Lower lobe of right lung (tissue), 2 donors: ENCODE results near the gene MEGF11. TPM values are rescaled to one million over a fixed set of nuclear protein-coding genes. Genes with fewer than 3 reads are reported as not detected.

ENCODE experiments used
- ATAC-seq, 2 donors: fragments of 200-7000 bp; cut with Tn5 transposase; one replicate each; pipeline ENCODE4 v1.9.1; 2020 to 2022; ENCODE audit warnings: mild to moderate bottlenecking in 2 of 2, moderate library complexity in 2 of 2
- DNase-seq: peaks from one replicate; pipeline ENCODE4 v3.0.0-alpha.2; 2020
- H3K27ac ChIP-seq: fragments of 200-600 bp; one replicate; pipeline ENCODE4 v1.8.0; 2022
- H3K27me3 ChIP-seq: fragments of 200-600 bp; one replicate; pipeline ENCODE4 v1.8.0; 2022; ENCODE audit warnings: low read depth
- H3K36me3 ChIP-seq: fragments of 200-600 bp; one replicate; pipeline ENCODE4 v1.8.0; 2022; ENCODE audit warnings: mild to moderate bottlenecking
- H3K4me1 ChIP-seq: fragments of 200-600 bp; one replicate; pipeline ENCODE4 v1.8.0; 2022
- H3K4me3 ChIP-seq: fragments of 200-600 bp; one replicate; pipeline ENCODE4 v1.8.0; 2022; ENCODE audit warnings: mild to moderate bottlenecking
- H3K9me3 ChIP-seq: fragments of 200-600 bp; one replicate; pipeline ENCODE4 v1.8.0; 2022
- intact Hi-C: fragments of 100-400 bp; cut with DNase I; formaldehyde crosslinking; loops from one replicate; pipeline ENCODE4 v1.11.0; 2022
- total RNA-seq: library from RNA; stranded (reverse); fragmentation: NEBNext Ultra II Directional; extraction: Animal tissue kit (Norgen Biotek cat#: 25700); gene quantifications from one replicate; pipeline ENCODE4 v1.2.1, GENCODE V29; 2021
- TF ChIP-seq, protein P1 (sequence below): fragments of 200-600 bp; IDR thresholded peaks from one replicate; pipeline ENCODE4 v1.8.0; 2022; ENCODE audit warnings: antibody characterized with exemption, mild to moderate bottlenecking
- donor health status: DM: no; HTN: yes; CAD: no; lungs with severe emphysema.

Gene MEGF11
- total RNA-seq, 1 donor from 2014 or later, result not detected

DNA sequence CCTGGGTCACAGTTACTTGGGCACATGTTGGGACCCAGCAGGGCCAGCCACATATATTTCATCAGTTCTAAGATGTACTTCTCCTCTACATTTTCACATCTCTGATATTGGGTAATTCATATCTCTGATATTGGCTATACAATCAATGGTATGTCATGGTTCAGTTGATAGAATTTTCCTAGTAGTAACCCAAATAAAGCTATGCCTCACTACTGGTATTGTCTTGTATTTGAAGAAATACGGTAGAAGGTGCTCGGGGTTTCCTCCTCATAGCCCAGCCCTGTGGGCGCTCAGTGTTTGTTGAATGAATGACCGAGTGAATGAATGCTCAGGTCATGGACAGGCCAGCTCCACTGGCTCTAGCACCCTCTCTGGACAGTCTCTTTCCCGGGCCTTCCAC is 290.2 kb downstream of the MEGF11 start:
- TF ChIP-seq, protein P1, sequence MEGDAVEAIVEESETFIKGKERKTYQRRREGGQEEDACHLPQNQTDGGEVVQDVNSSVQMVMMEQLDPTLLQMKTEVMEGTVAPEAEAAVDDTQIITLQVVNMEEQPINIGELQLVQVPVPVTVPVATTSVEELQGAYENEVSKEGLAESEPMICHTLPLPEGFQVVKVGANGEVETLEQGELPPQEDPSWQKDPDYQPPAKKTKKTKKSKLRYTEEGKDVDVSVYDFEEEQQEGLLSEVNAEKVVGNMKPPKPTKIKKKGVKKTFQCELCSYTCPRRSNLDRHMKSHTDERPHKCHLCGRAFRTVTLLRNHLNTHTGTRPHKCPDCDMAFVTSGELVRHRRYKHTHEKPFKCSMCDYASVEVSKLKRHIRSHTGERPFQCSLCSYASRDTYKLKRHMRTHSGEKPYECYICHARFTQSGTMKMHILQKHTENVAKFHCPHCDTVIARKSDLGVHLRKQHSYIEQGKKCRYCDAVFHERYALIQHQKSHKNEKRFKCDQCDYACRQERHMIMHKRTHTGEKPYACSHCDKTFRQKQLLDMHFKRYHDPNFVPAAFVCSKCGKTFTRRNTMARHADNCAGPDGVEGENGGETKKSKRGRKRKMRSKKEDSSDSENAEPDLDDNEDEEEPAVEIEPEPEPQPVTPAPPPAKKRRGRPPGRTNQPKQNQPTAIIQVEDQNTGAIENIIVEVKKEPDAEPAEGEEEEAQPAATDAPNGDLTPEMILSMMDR, result no peak
- Histone ChIP-seq H3K4me1 (no peaks in the 10 kb centered on the region), H3K27ac (no peak overlapping the region), H3K36me3 (no peaks in the 10 kb centered on the region), H3K9me3 (no peaks in the 10 kb centered on the region), H3K4me3 (no peak overlapping the region), H3K27me3 (peaks cover 10% of the 10 kb centered on the region)
- ATAC-seq (no peak), DNase-seq (no peak)
- intact Hi-C loops, result no loop called here

- H3K9me3 ChIP-seq, result no peaks in the 10 kb centered on the region
- H3K27me3 ChIP-seq, result peaks cover 10% of the 10 kb centered on the region
- TF ChIP-seq, protein P1, result no peak
- DNase-seq (no peak), ATAC-seq (no peak)
- no peak overlapping the region for H3K4me3 ChIP-seq
- H3K36me3 ChIP-seq, result no peaks in the 10 kb centered on the region
- intact Hi-C loops, result no loop called here
- no peaks in the 10 kb centered on the region for H3K4me1 ChIP-seq
- H3K27ac ChIP-seq, result no peak overlapping the region
These were observed 291.4 kb downstream of the MEGF11 start for GRCh38 chr15:65962187-65962586.

GRCh38 chr15:65960586-65960985 is 293.0 kb downstream of the MEGF11 start:
- no peaks in the 10 kb centered on the region for H3K9me3 ChIP-seq
- H3K4me3 ChIP-seq, result no peak overlapping the region
- H3K36me3 ChIP-seq, result no peaks in the 10 kb centered on the region
- H3K27me3 ChIP-seq, result peaks cover 10% of the 10 kb centered on the region
- no peaks in the 10 kb centered on the region for H3K4me1 ChIP-seq
- intact Hi-C loops, result no loop called here
- ATAC-seq (no peak), DNase-seq (no peak)
- H3K27ac ChIP-seq, result no peak overlapping the region
- TF ChIP-seq, protein P1, result no peak

DNA sequence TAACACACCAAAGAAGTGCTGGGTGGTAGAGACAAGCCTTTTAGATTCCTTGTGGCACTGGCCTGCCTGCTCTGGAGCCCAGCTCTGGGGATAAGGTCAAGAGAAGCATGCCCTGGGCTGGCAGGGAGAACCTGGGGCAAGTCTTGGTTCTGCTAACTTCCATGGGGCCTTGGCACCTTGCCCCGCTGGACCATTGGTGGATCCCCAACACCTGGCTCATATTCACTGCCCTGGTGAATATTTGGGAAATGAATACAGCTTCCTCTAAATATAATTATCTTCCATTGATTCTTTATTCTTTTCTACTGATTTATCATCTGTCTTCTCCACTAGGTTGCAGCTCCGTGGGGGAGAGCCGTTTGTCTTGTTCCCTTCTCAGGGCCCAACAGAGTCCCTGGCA is 294.7 kb downstream of the MEGF11 start:
- H3K9me3 ChIP-seq, result no peaks in the 10 kb centered on the region

GRCh38 chr15:65957451-65957850 is 296.1 kb downstream of the MEGF11 start:
- no peak for ATAC-seq
- H3K9me3 ChIP-seq, result no peaks in the 10 kb centered on the region
- H3K4me1 ChIP-seq, result no peaks in the 10 kb centered on the region
- H3K4me3 ChIP-seq, result no peak overlapping the region
- DNase-seq, result no peak
- intact Hi-C loops, result no loop called here
- no peak overlapping the region for H3K27ac ChIP-seq
- H3K36me3 ChIP-seq, result no peaks in the 10 kb centered on the region
- TF ChIP-seq, protein P1, result no peak
- no peaks in the 10 kb centered on the region for H3K27me3 ChIP-seq

More for the DNA sequence above, 294.7 kb downstream of the MEGF11 start:
- Histone ChIP-seq H3K27ac (no peak overlapping the region), H3K27me3 (peaks cover 6% of the 10 kb centered on the region), H3K4me3 (no peak overlapping the region), H3K4me1 (no peaks in the 10 kb centered on the region), H3K36me3 (no peaks in the 10 kb centered on the region)
- intact Hi-C loops, result no loop called here
- TF ChIP-seq, protein P1, result no peak
- no peak for DNase-seq
- no peak for ATAC-seq

- no peaks in the 10 kb centered on the region for H3K36me3 ChIP-seq
- intact Hi-C loops, result no loop called here
- DNase-seq, result no peak
- H3K4me3 ChIP-seq, result no peak overlapping the region
- H3K4me1 ChIP-seq, result no peaks in the 10 kb centered on the region
- no peaks in the 10 kb centered on the region for H3K27me3 ChIP-seq
- ATAC-seq, result no peak
- TF ChIP-seq, protein P1, result no peak
- H3K9me3 ChIP-seq, result no peaks in the 10 kb centered on the region
- H3K27ac ChIP-seq, result no peak overlapping the region
These were observed 296.7 kb downstream of the MEGF11 start for GRCh38 chr15:65956899-65957298.
